OCI-LY1 (cell line): Measurements from ENCODE around the gene LGALS9B.
"Not testable (repeated sequence)": the region's sequence is repeated elsewhere in the genome, so short reads cannot be mapped to it uniquely, and the experiment has no call there.

Source experiments
- CTCF ChIP-seq: fragments of 200-600 bp; sonication (generic), shearing (Covaris generic); IDR thresholded peaks from 2 replicates; pipeline ENCODE4 v1.5.1; 2017; ENCODE audit warnings: mild to moderate bottlenecking, antibody characterized with exemption, low read length, moderate library complexity, mixed read lengths
- EZH2 ChIP-seq: fragments of 200-600 bp; sonication (generic), shearing (Covaris generic); IDR thresholded peaks from 2 replicates; pipeline ENCODE4 v1.8.0; 2017; ENCODE audit warnings: borderline replicate concordance, mixed run types, mild to moderate bottlenecking, antibody characterized with exemption, low read length, moderate library complexity, mixed read lengths

GRCh38 chr17:20479889-20480591 is 12.7 kb upstream of the LGALS9B start:
- not testable (repeated sequence) for TF ChIP-seq CTCF, EZH2
